Activated CD4-positive, alpha-beta T cell treated with anti-CD3 and anti-CD28 coated beads, Interleukin-2, amount 50 U/mL, for 16 hours (primary cell): ENCODE data around the gene OR4E1.
"Not testable (repeated sequence)": the region's sequence is repeated elsewhere in the genome, so short reads cannot be mapped to it uniquely, and the experiment has no call there.

Experiments
- DNase-seq: peaks from one replicate; pipeline ENCODE4 v3.0.0-alpha.2; 2020

The OR4E1 gene

GRCh38 chr14:21652209-21652808 lies 21.3 kb downstream of the OR4E1 start:
- no peak for DNase-seq

GRCh38 chr14:21647380-21647779 lies 26.2 kb downstream of the OR4E1 start:
- no peak for DNase-seq

GRCh38 chr14:21643407-21643806 lies 30.2 kb downstream of the OR4E1 start:
- no peak for DNase-seq

- DNase-seq = no peak
Observed at GRCh38 chr14:21642683-21643082, 30.9 kb downstream of the OR4E1 start.

- DNase-seq = no peak
Observed at GRCh38 chr14:21634840-21635239, 38.8 kb downstream of the OR4E1 start, which contains the start of gene OR10G2. Gene OR10G2, minus strand, starts transcription at chr14:21634940. Its CDS starts 98 bp downstream, at chr14:21634842.

- no peak for DNase-seq
Observed at GRCh38 chr14:21631084-21631483, 42.5 kb downstream of the OR4E1 start.

- DNase-seq = not testable (repeated sequence)
Observed at GRCh38 chr14:21630503-21630902, 43.1 kb downstream of the OR4E1 start.

- DNase-seq = no peak
Observed at GRCh38 chr14:21626491-21627230, 47.0 kb downstream of the OR4E1 start.
